ENCODE measurements around the gene KRTAP1-4.
"Not testable (repeated sequence)": the region's sequence is repeated elsewhere in the genome, so short reads cannot be mapped to it uniquely, and the experiment has no call there.

Gene KRTAP1-4

DNA sequence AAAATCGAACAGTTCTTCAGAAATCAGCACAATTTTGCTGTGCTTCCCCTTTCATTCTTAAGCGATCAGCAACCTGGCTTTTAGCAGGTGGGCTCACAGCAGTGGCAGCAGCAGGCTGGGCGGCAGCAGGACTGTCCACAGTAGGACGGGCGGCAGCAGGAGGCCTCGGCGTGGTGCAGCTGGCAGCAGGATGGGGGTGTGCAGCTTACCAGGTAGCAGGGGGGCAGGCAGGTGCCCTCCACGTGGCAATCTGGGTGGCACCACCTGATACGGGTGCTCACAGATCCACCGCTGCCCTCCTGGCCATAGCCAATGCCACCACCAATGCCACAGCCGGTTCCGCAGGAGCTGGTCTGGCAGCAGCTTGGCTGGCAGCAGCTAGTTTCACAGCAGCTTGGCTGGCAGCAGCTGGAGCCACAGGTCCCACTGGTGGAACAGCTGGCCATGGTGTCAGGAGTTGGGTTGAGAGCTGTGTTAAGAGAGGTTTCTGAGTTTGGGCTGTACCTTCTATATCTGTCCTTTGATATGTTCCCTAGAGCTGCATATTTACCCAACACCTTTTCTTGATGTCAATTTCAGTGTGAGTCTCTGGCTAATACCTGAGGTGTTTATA is at the start of gene KRTAP1-4:
Gene KRTAP1-4, minus strand, starts transcription at position 563 of the 613 bp plus-strand sequence. Its CDS starts 117 bp downstream, at position 446.
- DNase-seq (ENCODE audit: low read depth), result no peak

DNA sequence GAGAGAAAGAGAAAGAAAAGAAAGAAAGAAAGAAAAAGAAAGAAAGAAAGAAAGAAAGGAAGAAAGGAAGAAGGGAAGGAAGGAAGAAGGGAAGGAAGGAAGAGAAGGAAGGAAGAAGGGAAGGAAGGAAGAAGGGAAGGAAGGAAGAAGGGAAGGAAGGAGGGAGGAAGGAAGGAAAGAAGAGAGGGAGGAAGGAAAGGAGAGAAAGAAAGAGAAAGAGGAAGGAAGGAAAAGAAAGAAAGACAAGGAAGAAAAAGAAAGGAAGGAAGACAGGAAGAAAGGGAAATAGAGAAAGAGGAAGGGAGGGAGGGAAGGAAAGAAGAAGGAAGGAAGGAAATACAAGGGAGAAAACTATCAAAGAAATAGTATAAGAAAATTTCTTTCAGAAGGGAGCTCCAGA is 46.8 kb upstream of the KRTAP1-4 start:
- no peak for DNase-seq (ENCODE audit: low read depth)

- DNase-seq (ENCODE audit: low read depth), result no peak
Observed at GRCh38 chr17:41073676-41074075, 43.7 kb upstream of the KRTAP1-4 start.

- DNase-seq (ENCODE audit: low read depth), result no peak
Observed at GRCh38 chr17:41071606-41072360, 41.8 kb upstream of the KRTAP1-4 start.

DNA sequence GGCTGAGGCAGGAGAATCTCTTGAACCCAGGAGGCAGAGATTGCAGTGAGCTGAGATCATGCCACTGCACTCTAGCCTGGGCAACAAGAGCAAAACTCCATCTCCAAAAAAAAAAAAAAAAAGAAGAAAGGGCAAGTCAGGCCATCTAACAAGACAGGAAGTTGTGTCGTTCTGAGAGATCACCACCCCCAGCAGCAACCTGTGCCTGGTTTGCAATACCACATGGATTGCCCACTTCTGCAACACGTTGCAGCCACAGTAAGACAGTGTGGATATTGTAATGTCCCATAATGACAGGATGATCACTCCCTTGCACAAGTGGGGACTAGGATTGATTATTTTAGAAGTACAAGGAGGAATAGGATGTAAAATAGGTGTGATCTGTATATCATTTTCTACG is 39.0 kb upstream of the KRTAP1-4 start:
- no peak for DNase-seq (ENCODE audit: low read depth)

DNA sequence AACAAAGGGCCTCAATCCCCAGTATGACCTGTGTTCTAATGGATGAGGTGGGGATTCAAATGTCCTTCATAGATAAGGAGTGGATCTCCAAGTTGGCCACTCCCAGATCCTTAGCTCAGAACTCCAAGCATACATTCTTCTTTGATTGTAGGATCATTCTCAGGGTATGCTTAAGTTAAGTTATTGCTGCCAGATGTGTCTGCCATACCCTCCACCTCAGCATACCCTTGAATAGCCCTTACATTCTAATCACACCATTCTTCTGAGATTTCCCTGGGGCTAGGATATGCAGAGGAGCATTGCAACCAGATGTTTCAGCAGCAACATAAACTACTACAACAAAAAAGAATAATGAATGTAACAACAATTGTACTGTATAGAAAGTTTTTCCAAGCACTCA is 37.3 kb upstream of the KRTAP1-4 start:
- no peak for DNase-seq (ENCODE audit: low read depth)

DNA sequence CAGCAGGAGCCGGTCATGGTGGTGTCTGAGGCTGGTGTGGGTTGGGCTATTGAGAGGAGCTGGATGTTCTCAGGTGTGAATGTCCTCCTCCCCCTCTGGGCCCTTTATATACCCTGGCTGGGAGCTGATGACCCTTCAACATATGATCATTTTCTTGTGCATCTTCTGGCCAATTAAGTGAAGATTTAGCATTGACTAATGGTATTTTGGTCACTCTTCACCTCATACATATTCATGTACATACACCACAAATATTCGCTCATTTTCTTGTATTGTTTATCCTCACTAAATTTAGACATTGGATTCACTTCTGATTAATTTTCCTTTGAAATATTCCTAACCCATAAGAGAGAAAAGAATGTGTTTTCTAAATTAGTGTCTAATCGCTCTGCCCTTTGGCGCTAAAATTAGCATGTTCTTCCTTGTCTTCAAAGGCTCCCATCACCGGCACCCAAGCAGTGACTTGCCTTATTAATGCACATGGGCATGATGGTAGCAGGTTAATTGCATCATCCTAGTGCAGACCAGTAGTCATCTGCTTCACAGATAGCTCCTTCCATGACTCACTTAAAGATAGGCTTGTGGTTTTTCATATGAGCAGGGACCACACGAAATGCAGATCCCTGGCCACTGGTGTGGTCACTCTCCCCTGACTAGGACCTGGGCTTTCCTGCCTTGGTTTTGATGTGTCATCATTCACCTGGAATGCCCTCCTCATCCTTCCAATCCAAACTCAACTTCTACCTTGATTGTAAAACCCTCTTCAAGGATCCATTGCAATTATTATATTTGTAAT is 36.0 kb upstream of the KRTAP1-4 start, which contains the start of gene KRTAP2-4:
Gene KRTAP2-4, minus strand, starts transcription at position 51 of the 796 bp plus-strand sequence. Its CDS starts 34 bp downstream, at position 17.
- DNase-seq (ENCODE audit: low read depth), result peak; percentile 86

GRCh38 chr17:41065016-41065689 is 35.2 kb upstream of the KRTAP1-4 start:
- DNase-seq (ENCODE audit: low read depth), result not testable (repeated sequence)

DNA sequence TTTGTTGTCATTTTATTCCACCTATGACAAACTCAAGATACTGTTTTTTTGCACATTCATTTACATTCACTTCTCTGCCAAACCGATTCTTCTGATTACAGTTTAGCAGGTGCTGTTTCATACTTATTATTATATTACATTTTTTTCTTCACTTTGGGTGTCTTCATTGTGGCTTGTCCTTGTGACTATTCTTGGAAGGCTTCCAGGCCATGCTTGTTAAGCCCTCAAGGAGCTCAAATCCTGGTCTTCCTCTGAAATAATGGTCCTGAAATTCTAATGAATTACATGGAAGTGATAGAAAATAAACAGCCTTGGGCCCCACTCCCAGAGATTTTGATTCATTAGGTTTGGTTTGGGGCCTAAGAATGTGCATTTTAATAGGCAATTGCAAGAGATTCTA is 34.3 kb upstream of the KRTAP1-4 start:
- DNase-seq (ENCODE audit: low read depth), result no peak

- no peak for DNase-seq (ENCODE audit: low read depth)
Observed at GRCh38 chr17:41063449-41063848, 33.5 kb upstream of the KRTAP1-4 start.

DNA sequence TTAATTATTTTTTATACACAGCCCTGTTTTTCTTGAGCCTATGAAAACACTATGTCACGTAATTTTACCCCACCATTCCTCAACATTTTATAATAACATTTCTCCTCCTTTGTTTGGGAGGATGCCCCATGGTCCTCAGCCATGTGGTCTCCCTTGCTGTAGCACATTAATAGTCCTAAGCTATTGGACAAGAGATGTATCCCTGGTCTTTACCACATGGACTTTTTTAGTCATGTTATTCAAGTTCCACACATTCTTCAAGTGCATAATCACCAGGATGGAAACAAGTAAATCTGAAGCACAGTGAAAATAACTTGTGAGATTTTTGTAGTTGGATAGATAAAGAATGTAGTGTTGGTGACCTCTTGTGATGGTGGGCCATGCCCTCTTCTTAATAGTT is 32.0 kb upstream of the KRTAP1-4 start:
- DNase-seq (ENCODE audit: low read depth), result peak; percentile 99

DNA sequence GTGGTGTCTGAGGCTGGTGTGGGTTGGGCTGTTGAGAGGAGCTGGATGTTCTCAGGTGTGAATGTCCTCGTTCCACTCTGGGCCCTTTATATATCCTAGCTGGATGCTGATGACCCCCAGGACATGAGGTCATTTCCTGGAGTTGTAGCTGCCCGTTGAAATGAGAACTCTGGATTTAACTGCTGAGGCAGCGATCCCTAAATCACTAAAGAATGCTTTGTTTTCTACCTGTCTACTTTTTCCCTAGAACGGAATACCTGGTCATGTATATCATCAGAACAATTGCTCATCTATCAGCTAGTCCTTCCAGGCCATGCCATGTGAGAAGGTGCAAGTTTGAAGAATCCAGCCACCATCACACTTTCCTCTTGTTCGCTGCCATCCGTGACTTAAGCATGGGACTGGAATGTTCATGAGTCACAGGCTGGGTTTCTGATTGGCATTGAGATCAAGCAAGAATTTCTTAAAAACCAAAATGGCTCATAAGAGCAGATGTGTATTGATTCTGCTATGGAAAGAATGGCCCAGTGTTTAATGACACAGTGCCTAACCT is 30.1 kb upstream of the KRTAP1-4 start, which contains the start of gene KRTAP2-3:
Gene KRTAP2-3, minus strand, starts transcription at position 63 of the 553 bp plus-strand sequence. CDS start 64 bp downstream, outside the sequence.
- peak; percentile 95 for DNase-seq (ENCODE audit: low read depth)

GRCh38 chr17:41059276-41060051 is 29.5 kb upstream of the KRTAP1-4 start:
- peak; percentile 95 for DNase-seq (ENCODE audit: low read depth)

DNA sequence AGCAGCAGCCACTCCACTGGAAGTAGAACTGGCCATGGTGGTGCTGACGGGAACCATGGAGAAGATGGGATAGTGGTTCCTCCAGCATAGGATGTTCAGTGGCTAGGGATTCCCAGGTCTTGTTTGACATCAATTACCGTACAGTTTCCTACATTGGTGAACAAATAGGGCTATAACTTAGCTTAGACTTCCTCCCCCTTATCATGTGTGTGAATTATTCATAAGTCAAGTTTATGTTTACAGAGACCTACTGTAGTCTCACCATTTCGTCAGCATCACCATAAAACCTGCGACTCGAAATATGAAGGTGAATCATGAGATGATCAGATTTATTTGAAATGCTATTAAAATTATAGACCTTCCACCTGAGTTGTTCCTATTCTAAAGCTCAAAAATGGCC is 28.7 kb upstream of the KRTAP1-4 start:
- DNase-seq (ENCODE audit: low read depth), result no peak

GRCh38 chr17:41057547-41057946 is 27.6 kb upstream of the KRTAP1-4 start:
- no peak for DNase-seq (ENCODE audit: low read depth)

GRCh38 chr17:41055130-41055529 is 25.1 kb upstream of the KRTAP1-4 start, which contains the start of gene KRTAP2-2:
Gene KRTAP2-2 (minus strand): TSS chr17:41055230. CDS start chr17:41055211, 19 bp downstream.
- not testable (repeated sequence) for DNase-seq (ENCODE audit: low read depth)

DNA sequence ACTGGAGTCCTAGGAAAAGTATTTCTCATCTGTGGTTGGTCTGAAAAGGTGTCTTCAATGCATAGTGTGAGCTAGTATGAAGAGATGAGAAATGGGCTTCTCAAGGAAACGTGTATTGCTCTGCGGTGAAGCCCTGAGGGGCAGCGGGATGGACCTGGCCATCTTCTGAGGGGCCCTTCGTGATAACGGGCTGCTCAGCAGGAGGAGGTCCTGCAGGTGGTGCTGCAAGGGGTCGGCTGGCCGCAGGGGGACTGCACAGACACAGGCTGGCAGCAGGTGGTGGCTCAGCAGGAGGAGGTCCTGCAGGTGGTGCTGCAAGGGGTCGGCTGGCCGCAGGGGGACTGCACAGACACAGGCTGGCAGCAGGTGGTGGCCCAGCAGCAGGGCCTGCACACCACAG is 24.6 kb upstream of the KRTAP1-4 start:
- not testable (repeated sequence) for DNase-seq (ENCODE audit: low read depth)

DNA sequence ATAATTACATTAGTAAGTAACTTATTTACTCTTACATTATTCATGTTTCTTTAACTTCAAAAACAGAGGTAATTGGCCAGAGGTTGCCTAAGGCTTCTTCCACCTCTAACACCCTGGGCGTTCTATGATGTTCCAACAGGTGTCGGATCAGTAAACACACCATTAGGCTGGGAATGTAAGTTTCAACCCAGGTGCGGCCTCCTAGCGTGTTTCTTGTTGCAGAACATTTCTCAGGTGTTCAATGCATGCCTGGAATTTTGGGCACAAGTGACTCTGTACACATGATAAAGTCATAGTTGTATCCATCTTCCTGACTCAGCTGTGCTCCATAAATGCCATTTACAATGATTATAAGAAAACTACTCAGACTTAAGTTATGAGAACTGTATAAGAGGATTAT is 24.0 kb upstream of the KRTAP1-4 start:
- no peak for DNase-seq (ENCODE audit: low read depth)

DNA sequence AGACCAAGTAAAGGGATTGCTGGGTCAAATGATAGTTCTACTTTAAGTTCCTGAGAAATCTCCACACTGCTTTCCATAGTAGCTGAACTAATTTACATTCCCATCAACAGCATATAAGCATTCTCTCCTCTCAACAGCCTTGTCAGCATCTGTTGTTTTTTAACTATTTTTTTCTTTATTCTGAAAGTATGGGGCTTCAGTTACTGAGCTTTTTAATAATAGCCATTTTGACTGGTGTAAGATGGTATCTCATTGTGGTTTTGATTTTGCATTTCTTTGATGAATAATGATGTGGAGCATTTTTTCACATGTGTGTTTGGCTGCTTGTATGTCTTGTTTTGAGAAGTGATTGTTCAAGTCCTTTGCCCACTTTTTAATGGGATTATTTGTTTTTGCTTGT is 22.6 kb upstream of the KRTAP1-4 start:
- DNase-seq (ENCODE audit: low read depth), result peak; percentile 69

DNA sequence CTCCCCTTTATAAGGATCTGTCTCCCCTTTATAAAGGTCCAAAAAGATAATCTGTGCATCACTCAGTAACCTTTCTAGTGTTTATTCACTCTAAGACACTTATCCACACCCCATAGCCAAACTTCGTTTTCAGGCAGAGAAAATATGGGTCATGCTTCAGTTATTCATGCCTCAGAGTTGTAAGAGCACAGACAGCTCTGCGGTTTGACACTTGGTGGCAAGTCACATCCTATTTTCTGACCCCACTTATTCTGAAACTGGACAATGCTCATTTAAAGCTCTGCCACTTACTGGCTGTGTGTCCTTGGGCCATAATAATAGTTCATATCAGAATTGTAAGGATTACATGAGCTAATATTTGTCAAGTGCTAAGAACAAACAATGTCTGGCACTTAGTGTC is 19.1 kb upstream of the KRTAP1-4 start:
- DNase-seq (ENCODE audit: low read depth), result peak; percentile 82

GRCh38 chr17:41048441-41048840 is 18.4 kb upstream of the KRTAP1-4 start:
- peak; percentile 65 for DNase-seq (ENCODE audit: low read depth)

Data from GM04503 (cell line).